K562 (cell line): ENCODE data around the gene ALK. TPM values are rescaled to one million over a fixed set of nuclear protein-coding genes. Genes with fewer than 3 reads are reported as not detected.
A peak's percentile ranks its signal among the peaks of the same experiment; 100 is the strongest.

Source experiments
- ATAC-seq: fragments of 200-7000 bp; cut with Tn5 transposase; 3 replicates; pipeline ENCODE4 v1.9.1; 2020; ENCODE audit warnings: moderate library complexity
- BruUV-seq: library from RNA; stranded (reverse); fragments of 400-500 nt; replicated peaks from 2 replicates; lab custom pipeline; 2021; lab: Mats Ljungman, UMichigan
- CTCF ChIA-PET: fragments of 300-600 bp; formaldehyde crosslinking; extraction: SDS; loops from one replicate; lab custom pipeline; 2021; ENCODE audit warnings: low intra/inter-chr PET ratio; lab: Yijun Ruan, JAX
- POLR2A ChIA-PET: fragments of 300-600, 350-650 bp; sonication (Branson Sonifier 250); formaldehyde crosslinking; extraction: SDS; loops from one replicate; lab custom pipeline; 2021; ENCODE audit warnings: antibody characterized with exemption, inconsistent platforms; lab: Yijun Ruan, JAX
- DNase-seq, 4 experiments: peaks; one replicate each; pipeline versions ENCODE4 v3.0.0 to v3.0.0-alpha.2; 2011 to 2018; ENCODE audit warnings: low spot score in 3 of 4, mixed read lengths in 3 of 4; ENCODE audit errors: extremely low read depth in 1 of 4
- FAIRE-seq: peaks from 2 replicates; lab custom pipeline; 2011; peaks lifted over from hg19 to GRCh38; lab: Jason Lieb, UNC
- H2AFZ ChIP-seq: 2 replicates; pipeline ENCODE4 v1.6.0; 2011; ENCODE audit warnings: low read depth, low read length, control low read depth, inconsistent platforms
- H3K27ac ChIP-seq: fragments of 200-600 bp; 3 replicates; pipeline ENCODE4 v1.8.0; 2011; ENCODE audit warnings: low read depth, mild to moderate bottlenecking, control low read depth, inconsistent platforms, low read length, moderate library complexity, mixed read lengths; ENCODE audit errors: extremely low read depth
- H3K27me3 ChIP-seq, 2 experiments: fragments of 300-600 bp in 1 of 2; 2 replicates in 1 of 2; 3 replicates in 1 of 2; pipeline versions ENCODE4 v1.6.0 to v1.8.0; 2011; ENCODE audit warnings: inconsistent platforms in 2 of 2, low read length in 2 of 2, mild to moderate bottlenecking in 1 of 2, mixed read lengths in 1 of 2, moderate library complexity in 1 of 2; ENCODE audit not compliant: control insufficient read depth in 2 of 2, insufficient read depth in 2 of 2
- H3K36me3 ChIP-seq: fragments of 300-600 bp; 3 replicates; pipeline ENCODE4 v1.8.0; 2011; ENCODE audit warnings: mild to moderate bottlenecking, low read length, inconsistent platforms; ENCODE audit not compliant: control insufficient read depth, insufficient read depth
- H3K4me1 ChIP-seq, 2 experiments: fragments of 200-600 bp in 1 of 2; replicated peaks in 1 of 2; 2 replicates in 1 of 2; 3 replicates in 1 of 2; pipeline versions ENCODE4 v1.5.1 to v1.8.0; 2011; ENCODE audit warnings: inconsistent platforms in 2 of 2, low read length in 2 of 2, mild to moderate bottlenecking in 1 of 2, mixed read lengths in 1 of 2, moderate library complexity in 1 of 2; ENCODE audit not compliant: control insufficient read depth in 2 of 2, insufficient read depth in 2 of 2
- H3K4me2 ChIP-seq: 2 replicates; pipeline ENCODE4 v1.6.1; 2011; ENCODE audit warnings: low read length, control low read depth, inconsistent platforms, mixed read lengths; ENCODE audit not compliant: insufficient read depth
- H3K4me3 ChIP-seq: fragments of 200-600 bp; sonication (generic), shearing (Covaris generic); 2 replicates; pipeline ENCODE4 v1.5.1; 2016; ENCODE audit warnings: control low read depth, inconsistent platforms
- H3K79me2 ChIP-seq: fragments of 200-600 bp; 3 replicates; pipeline ENCODE4 v1.8.0; 2011; ENCODE audit warnings: low read length, inconsistent platforms; ENCODE audit not compliant: control insufficient read depth, insufficient read depth
- H3K9ac ChIP-seq, 2 experiments: 2 replicates each; pipeline versions ENCODE4 v1.6.0 to v1.6.1; 2011; ENCODE audit warnings: low read depth in 2 of 2, low read length in 2 of 2, control low read depth in 1 of 2, inconsistent platforms in 1 of 2, mild to moderate bottlenecking in 1 of 2, mixed read lengths in 1 of 2; ENCODE audit not compliant: insufficient read depth in 1 of 2
- H3K9me1 ChIP-seq: one replicate; pipeline ENCODE4 v1.6.0; 2011; ENCODE audit warnings: inconsistent platforms, mild to moderate bottlenecking, low read length, moderate library complexity; ENCODE audit not compliant: control insufficient read depth, insufficient read depth
- H3K9me3 ChIP-seq: replicated peaks from 2 replicates; pipeline ENCODE4 v1.5.1; 2011; ENCODE audit warnings: low read depth, low read length, inconsistent platforms; ENCODE audit not compliant: control insufficient read depth, insufficient read depth
- H4K20me1 ChIP-seq: replicated peaks from 2 replicates; pipeline ENCODE4 v1.6.1; 2011; ENCODE audit warnings: low read length, inconsistent platforms, mixed read lengths; ENCODE audit not compliant: control insufficient read depth, insufficient read depth
- ATF7 ChIP-seq: fragments of 450-650 bp; IDR thresholded peaks from 2 replicates; pipeline ENCODE4 v1.7.1; 2014; ENCODE audit warnings: mild to moderate bottlenecking, moderate library complexity
- CCAR2 ChIP-seq: fragments of 200-400 bp; formaldehyde crosslinking; IDR thresholded peaks from 2 replicates; pipeline ENCODE4 v1.6.1; 2017; ENCODE audit warnings: mild to moderate bottlenecking, low read depth, low read length
- ETV6 ChIP-seq, 3 experiments: fragments of 150-350 bp in 1 of 3; sonication (generic) in 1 of 3; formaldehyde crosslinking in 1 of 3; IDR thresholded peaks; 2 replicates each; pipeline versions ENCODE4 v1.6.1 to v1.8.0; 2014 to 2022; ENCODE audit warnings: borderline replicate concordance in 2 of 3, low read depth in 2 of 3, antibody characterized with exemption in 1 of 3, low read length in 1 of 3, mild to moderate bottlenecking in 1 of 3, missing genetic modification reagents in 1 of 3
- HDAC1 ChIP-seq, 2 experiments: fragments of 450-650 bp; IDR thresholded peaks; 2 replicates each; pipeline ENCODE4 v1.6.1; 2016 to 2017; ENCODE audit warnings: inconsistent platforms in 1 of 2, mild to moderate bottlenecking in 1 of 2, moderate library complexity in 1 of 2
- KDM2B ChIP-seq: fragments of 250-450 bp; sonication (Bioruptor Pico); IDR thresholded peaks from 2 replicates; pipeline ENCODE4 v1.8.0; 2021; ENCODE audit warnings: mild to moderate bottlenecking, moderate library complexity
- NBN ChIP-seq: fragments of 450-650 bp; IDR thresholded peaks from 2 replicates; pipeline ENCODE4 v1.6.1; 2016; ENCODE audit warnings: low read depth, mild to moderate bottlenecking
- SMARCA4 ChIP-seq: fragments of 450-650 bp; IDR thresholded peaks from 2 replicates; pipeline ENCODE4 v1.6.1; 2016
- SRF ChIP-seq, 2 experiments: fragments of 250-450, 450-650 bp in 1 of 2; sonication (Bioruptor Pico) in 1 of 2; sonication (generic) in 1 of 2; formaldehyde crosslinking; IDR thresholded peaks; 2 replicates each; pipeline versions ENCODE4 v1.5.0 to v1.5.1; 2020 to 2022; ENCODE audit warnings: mild to moderate bottlenecking in 1 of 2, missing genetic modification reagents in 1 of 2
- TSC22D4 ChIP-seq: fragments of 450-650 bp; IDR thresholded peaks from 2 replicates; pipeline ENCODE4 v1.6.1; 2016; ENCODE audit warnings: missing genetic modification characterization, missing biosample characterization, control low read depth
- ZBED1 ChIP-seq: IDR thresholded peaks from 2 replicates; pipeline ENCODE4 v1.6.1; 2014
- ZNF561 ChIP-seq: fragments of 450-650 bp; formaldehyde crosslinking; conservative IDR thresholded peaks from 2 replicates; pipeline ENCODE4 v1.4.0; 2020; ENCODE audit warnings: mild to moderate bottlenecking, moderate library complexity
- ZNF764 ChIP-seq: fragments of 250-450 bp; sonication (Bioruptor Pico); IDR thresholded peaks from 2 replicates; pipeline ENCODE4 v1.4.0; 2020; ENCODE audit warnings: low read depth, mild to moderate bottlenecking, moderate library complexity
- WGBS: fragments of 100-300 bp; shearing (Covaris generic); methylation state at CpG from one replicate; pipeline ENCODE4 v1.1.6; 2016; ENCODE audit warnings: low coverage, mixed read lengths; ENCODE audit not compliant: insufficient coverage; ENCODE audit errors: missing lambda C conversion rate; 5-methylcytosine and 5-hydroxymethylcytosine counted together
- in situ Hi-C: fragments of 300-500 bp; cut with MboI; formaldehyde crosslinking; loops from 4 replicates; pipeline ENCODE4 v1.15.0; 2018; ENCODE audit warnings: inconsistent platforms, mixed read lengths
- intact Hi-C: fragments of 100-400 bp; cut with micrococcal nuclease; formaldehyde crosslinking; loops from 2 replicates; pipeline ENCODE4 v1.14.2; 2022
- polyA plus RNA-seq, 8 experiments: library from polyadenylated mRNA; depleted of rRNA in 4 of 8; stranded (reverse) in 5 of 8; unstranded in 3 of 8; fragments of >200 nt; fragmentation: Nextera tagmentation in 2 of 8; fragmentation: Illumina TruSeq in 1 of 8; extraction: Ambion mirVana in 2 of 8; extraction: Trizol in 1 of 8; gene quantifications; 2 replicates each; pipeline versions ENCODE4 v1.2.1 to v1.2.3, GENCODE V29; 2011 to 2014; ENCODE audit warnings: inconsistent platforms in 1 of 8, missing spikeins in 1 of 8
- total RNA-seq, 7 experiments: library from RNA; depleted of rRNA in 6 of 7; stranded (reverse); fragments of >200 nt in 6 of 7; fragmentation: Illumina TruSeq in 2 of 7; extraction: Trizol in 2 of 7; gene quantifications; 2 replicates each; pipeline versions ENCODE4 v1.2.1 to v1.2.3, GENCODE V29; 2011 to 2021; ENCODE audit warnings: low replicate concordance in 1 of 7
- TF ChIP-seq, protein P1 (sequence below): fragments of 450-650 bp; formaldehyde crosslinking; IDR thresholded peaks from 2 replicates; pipeline ENCODE4 v1.4.0; 2020; ENCODE audit warnings: mild to moderate bottlenecking, mixed read lengths
- TF ChIP-seq, protein P2 (sequence below), 2 experiments: fragments of 450-650 bp in 1 of 2; sonication (generic) in 1 of 2; formaldehyde crosslinking in 1 of 2; IDR thresholded peaks in 1 of 2; conservative IDR thresholded peaks in 1 of 2; 2 replicates each; pipeline versions ENCODE4 v1.6.1 to v1.8.1; 2016 to 2023; ENCODE audit warnings: mild to moderate bottlenecking in 2 of 2, moderate library complexity in 2 of 2, inconsistent platforms in 1 of 2, missing genetic modification reagents in 1 of 2

ALK gene
- total and polyA plus RNA-seq, 9 of the 15 experiments (the other 6 are each of a cell fraction or from before 2014, with no cell fraction given): not detected

DNA sequence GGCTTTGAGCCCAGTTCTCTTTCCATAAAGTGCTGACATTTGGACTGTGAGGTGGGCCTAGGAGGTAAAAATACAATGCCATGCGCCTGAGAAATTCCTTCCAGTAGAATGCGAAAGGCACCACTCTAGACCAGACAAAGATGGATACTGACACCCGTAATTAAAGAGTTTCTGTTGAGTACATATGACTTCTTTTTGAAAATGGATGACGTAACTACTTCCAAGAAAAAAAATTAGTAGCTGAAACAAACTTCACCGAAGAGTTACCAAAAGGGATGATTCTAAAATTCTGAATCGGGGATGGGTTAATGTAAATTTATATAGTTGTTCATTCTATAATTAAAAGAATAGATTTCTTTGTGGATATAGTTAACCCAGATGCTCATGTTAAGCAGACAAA lies 146.8 kb downstream of the ALK start:
- FAIRE-seq: no peak
- TF ChIP-seq, protein P1, sequence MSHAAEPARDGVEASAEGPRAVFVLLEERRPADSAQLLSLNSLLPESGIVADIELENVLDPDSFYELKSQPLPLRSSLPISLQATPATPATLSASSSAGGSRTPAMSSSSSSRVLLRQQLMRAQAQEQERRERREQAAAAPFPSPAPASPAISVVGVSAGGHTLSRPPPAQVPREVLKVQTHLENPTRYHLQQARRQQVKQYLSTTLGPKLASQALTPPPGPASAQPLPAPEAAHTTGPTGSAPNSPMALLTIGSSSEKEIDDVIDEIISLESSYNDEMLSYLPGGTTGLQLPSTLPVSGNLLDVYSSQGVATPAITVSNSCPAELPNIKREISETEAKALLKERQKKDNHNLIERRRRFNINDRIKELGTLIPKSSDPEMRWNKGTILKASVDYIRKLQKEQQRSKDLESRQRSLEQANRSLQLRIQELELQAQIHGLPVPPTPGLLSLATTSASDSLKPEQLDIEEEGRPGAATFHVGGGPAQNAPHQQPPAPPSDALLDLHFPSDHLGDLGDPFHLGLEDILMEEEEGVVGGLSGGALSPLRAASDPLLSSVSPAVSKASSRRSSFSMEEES (CRISPR knock-in tag): no peak
- TF ChIP-seq ZNF561 (CRISPR knock-in tag) (no peak), TSC22D4 (tag) (no peak), SRF (CRISPR knock-in tag; IDR thresholded peaks at IDR 0.05) (no peak), NBN (no peak), ETV6 (IDR thresholded peaks at IDR 0.05; ENCODE audit: borderline replicate concordance in 1 of 2, low read depth in 2 of 2, low read length in 1 of 2) (no peak), ETV6 (CRISPR knock-in tag; IDR thresholded peaks at IDR 0.05; ENCODE audit: borderline replicate concordance) (no peak), ZNF764 (no peak), SMARCA4 (no peak), HDAC1 (IDR thresholded peaks at IDR 0.05) (no peak), KDM2B (CRISPR knock-in tag) (no peak), ZBED1 (no peak), ATF7 (0 out of 2 replicates have a peak, but pooled peaks have one; percentile 32), CCAR2 (no peak)
- TF ChIP-seq, protein P2, sequence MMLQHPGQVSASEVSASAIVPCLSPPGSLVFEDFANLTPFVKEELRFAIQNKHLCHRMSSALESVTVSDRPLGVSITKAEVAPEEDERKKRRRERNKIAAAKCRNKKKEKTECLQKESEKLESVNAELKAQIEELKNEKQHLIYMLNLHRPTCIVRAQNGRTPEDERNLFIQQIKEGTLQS (IDR thresholded peaks at IDR 0.05): peak; percentile 31; the same call in 1 of the 2 replicates
- TF ChIP-seq, protein P2 (CRISPR knock-in tag; conservative IDR thresholded peaks at IDR 0.05): no peak
- Histone ChIP-seq H3K4me3 (no peak overlapping the region), H3K9me3 (no peaks in the 10 kb centered on the region), H3K36me3 (no peaks in the 10 kb centered on the region), H3K27ac (no peak overlapping the region), H2AFZ (no peak overlapping the region), H3K9ac (no peak overlapping the region), H3K9me1 (no peaks in the 10 kb centered on the region), H3K4me2 (no peak overlapping the region), H3K79me2 (no peaks in the 10 kb centered on the region), H4K20me1 (no peaks in the 10 kb centered on the region), H3K27me3 (peaks cover 0 to 4% of the 10 kb centered on the region in 2 experiments; a peak in 1 of 5 replicates), H3K4me1 (no peaks in the 10 kb centered on the region)
- 1% methylated on average over 6 of the region's 6 CpGs for WGBS
- ChIA-PET CTCF (no interaction called here), POLR2A (interaction anchor here (1.3 kb wide), 1 partner anchor 11 kb away, joined by 3 read pairs; no protein-coding TSS in a partner anchor)
- ATAC-seq: no peak
- in situ Hi-C loops (no loop called here), intact Hi-C loops (no loop called here)
- DNase-seq: no peak
- BruUV-seq: no TSS peak
